ENCODE measurements around the gene GAGE12J.
"Not testable (repeated sequence)": the region's sequence is repeated elsewhere in the genome, so short reads cannot be mapped to it uniquely, and the experiment has no call there.

GAGE12J gene

DNA sequence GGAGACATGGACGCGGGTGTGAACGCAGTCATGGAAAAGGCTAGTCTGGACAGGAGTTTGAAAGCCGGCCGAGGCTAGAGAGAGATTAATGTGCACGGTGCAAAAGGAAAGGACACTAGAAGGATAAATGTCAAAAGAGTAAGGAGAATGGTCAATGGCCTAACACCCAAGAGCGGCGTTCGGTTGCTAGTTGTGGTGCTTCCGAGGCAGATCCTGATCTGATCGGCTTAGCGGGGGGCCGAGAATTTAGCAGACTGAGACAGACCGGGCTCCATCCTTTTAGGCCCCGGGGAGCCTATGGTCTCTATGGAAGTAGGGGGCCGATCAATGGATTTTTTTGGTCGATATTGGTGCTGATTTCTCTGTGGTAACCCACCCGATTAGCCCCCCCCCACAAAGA, 11.5 kb upstream of the GAGE12J start:
- peak; percentile 18 for DNase-seq

DNA sequence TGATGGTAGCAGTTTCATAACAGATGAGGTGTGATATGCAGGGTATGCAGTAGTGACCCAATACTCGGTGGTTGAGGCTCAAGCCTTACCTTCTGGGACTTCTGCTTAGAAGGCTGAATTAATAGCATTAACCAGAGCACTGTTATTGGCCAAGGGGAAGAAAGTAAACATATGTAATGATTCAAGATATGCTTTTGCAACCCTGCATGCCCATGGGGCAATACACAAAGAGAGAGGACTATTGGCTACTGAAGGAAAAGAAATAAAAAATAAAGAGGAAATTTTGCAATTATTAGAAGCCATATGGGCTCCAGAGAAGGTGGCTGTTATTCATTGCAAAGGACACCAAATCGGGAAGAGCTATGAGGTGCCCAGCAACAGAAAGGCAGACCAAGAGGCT, 9.7 kb upstream of the GAGE12J start:
- no peak for DNase-seq

DNA sequence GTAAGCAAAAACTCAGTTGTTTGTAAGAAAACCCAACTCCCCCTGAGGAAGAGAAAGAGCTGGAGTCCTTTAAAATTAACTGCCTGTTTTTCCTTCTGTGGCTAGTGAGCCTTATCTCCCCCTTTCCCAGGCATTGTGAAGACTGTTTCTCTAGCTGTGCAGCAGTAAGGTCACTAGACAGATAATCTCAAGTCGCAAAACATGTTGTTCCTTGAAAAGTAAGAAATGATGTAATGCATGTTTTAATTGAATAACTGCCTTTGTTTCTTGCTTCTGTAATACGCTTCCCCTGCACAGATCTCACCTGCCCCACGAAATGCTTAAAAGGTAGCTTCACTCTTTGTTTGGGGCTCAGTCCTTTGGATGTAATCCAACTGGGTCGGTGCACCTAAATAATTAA, 5.8 kb upstream of the GAGE12J start:
- no peak for DNase-seq

DNA sequence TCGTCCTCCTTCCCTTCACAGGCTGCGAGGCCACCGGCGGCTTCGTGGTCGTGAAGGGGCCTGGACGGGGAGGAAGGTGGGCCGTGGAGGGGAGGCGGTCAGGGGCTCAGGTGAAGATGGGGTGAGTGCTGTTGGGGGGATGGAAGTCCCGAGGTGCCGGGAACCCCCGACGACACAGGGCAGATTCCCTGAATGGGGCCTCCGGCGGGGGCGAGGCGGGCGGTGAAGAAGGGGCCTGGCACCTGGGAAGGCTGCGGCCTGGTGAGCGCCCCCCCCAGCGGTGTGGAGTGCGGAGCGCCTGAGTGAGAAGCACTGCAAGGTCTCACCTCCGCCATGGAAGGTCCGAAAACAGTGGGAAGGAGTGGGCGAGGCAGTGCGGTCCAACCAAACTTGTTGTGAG, 429 bp downstream of the GAGE12J start:
- DNase-seq = not testable (repeated sequence)

DNA sequence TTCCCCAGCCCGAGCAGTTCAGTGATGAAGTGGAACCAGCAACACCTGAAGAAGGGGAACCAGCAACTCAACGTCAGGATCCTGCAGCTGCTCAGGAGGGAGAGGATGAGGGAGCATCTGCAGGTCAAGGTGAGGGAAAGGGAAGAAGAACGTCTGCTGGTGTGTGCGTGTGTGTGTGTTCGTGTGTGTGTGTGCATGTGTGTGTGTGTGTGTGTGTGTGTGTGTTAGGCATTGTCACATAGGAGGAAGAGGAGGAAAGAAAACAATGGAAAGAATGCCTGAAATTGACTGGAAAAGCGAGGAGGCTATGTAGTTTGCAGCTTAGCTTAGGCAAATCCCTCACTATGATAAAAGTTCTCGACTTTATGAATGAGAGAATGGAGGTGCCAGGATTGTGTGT, 1.9 kb downstream of the GAGE12J start:
- DNase-seq = not testable (repeated sequence)

DNA sequence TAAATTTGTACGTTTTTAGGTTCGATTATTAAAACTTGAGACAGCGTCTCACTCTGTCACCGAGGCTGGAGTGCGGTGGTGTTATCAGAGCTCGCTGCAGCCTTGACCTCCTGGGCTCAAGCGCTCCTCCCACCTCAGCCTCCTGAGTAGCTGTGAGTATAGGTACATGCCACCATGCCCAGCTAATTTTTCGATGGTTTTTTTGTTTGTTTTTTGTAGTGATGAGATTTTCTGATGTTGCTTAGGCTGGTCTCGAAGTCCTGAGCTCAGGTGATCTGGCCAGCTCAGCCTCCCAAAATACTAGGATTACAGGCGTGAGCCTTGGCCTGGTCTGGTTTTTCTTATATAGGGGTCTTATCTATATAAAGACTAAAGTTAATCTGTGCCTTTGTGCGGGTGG, 8.6 kb downstream of the GAGE12J start:
- DNase-seq = not testable (repeated sequence)

DNA sequence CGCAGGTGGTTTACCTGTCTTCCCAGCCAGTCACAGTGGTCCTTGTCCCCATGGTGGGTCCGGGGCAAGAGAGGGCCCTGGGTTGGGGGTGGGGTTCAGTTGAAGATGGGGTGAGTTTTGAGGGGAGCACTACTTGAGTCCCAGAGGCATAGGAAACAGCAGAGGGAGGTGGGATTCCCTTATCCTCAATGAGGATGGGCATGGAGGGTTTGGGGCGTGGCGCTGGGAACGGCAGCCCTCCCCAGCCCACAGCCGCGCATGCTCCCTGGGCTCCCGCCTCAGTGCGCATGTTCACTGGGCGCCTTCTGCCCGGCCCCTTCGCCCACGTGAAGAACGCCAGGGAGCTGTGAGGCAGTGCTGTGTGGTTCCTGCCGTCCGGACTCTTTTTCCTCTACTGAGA, 9.4 kb downstream of the GAGE12J start, which contains the start of gene GAGE13:
GAGE13 (plus strand) TSS at position 301 of the 400 bp plus-strand sequence. CDS start 1,156 bp downstream, outside the sequence.
- not testable (repeated sequence) for DNase-seq

DNA sequence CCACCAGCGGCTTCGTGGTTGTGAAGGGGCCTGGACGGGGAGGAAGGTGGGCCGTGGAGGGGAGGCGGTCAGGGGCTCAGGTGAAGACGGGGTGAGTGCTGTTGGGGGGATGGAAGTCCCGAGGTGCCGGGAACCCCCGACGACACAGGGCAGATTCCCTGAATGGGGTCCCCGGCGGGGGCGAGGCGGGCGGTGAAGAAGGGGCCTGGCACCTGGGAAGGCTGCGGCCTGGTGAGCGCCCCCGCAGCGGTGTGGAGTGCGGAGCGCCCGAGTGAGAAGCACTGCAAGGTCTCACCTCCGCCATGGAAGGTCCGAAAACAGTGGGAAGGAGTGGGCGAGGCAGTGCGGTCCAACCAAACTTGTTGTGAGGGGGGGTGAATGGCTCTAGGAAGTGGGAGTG, 10.0 kb downstream of the GAGE12J start:
- DNase-seq = not testable (repeated sequence)

DNA sequence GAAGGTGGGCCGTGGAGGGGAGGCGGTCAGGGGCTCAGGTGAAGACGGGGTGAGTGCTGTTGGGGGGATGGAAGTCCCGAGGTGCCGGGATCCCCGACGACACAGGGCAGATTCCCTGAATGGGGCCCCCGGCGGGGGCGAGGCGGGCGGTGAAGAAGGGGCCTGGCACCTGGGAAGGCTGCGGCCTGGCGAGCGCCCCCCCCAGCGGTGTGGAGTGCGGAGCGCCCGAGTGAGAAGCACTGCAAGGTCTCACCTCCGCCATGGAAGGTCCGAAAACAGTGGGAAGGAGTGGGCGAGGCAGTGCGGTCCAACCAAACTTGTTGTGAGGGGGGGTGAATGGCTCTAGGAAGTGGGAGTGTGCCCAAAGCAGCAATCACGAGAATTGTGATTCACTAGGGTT, 19.6 kb downstream of the GAGE12J start:
- not testable (repeated sequence) for DNase-seq

DNA sequence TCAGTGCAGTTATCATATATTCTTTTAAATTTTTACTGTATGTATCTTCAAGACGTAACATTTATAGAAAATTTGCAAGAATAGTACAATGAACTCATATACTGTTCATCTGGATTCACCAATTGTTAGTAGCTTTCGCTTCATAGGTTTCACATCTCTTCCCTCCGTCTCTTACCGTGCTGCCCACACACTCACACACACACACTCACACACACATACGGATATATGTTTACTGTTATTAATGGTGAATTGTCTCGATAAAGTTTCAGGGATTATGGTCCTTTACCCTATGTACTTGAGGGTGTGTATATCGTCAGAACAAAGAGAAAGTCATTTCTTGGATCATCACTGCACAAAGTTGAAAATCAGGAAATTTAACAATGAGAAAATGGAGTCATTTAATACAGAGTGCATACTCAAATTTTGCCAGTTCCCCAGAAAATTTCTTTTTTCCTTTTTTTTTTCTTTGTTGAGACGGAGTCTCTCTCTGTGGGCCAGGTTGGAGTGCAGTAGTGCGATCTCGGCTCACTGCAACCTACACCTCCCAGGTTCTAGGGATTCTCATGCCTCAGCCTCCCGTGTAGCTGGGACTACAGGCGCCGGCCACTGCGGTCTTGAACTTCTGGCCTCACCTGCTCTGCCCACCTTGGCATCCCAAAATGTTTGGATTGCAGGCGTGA, 22.8 kb downstream of the GAGE12J start:
- DNase-seq = not testable (repeated sequence)

DNA sequence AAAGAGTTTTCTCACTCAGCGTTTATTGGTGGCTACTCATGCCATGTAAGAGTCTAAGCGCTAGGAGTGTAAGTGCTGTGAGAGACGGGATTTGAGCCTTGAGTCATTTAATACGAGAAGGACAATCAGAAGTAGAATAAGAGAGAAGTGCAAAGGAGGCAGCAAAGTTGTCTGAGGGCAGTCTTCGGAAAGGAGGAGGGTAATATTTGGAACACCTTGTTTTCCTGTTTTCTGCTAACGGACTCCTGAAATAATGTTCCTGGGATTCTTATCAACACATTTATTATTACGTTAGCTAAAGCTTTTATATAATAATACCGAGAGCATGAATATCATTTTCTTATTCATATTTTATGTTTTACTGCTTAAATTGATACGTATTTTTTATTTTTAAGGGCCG, 23.6 kb downstream of the GAGE12J start:
- not testable (repeated sequence) for DNase-seq

DNA sequence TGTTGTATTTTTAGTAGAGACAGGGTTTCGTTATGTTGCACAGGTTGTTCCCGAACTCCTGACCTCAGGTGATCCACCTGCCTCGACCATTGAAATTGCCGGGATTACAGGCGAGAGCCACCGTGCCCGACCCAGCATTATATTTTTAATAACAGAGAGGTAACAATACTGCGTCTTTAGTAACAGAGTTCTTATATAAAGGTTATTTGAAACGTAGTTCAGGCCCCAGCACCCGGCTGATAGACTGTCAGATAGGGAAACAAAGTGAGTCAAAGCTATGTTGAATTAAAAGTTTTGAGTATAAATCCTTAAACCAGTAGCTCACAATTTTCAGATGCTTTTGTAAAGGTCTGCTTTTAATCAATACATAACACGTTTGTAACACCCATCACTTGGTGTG, 24.3 kb downstream of the GAGE12J start:
- DNase-seq = not testable (repeated sequence)

Measured in right kidney (tissue), 1 donor.